ENCODE results near the gene DEPDC5. TPM values are rescaled to one million over a fixed set of nuclear protein-coding genes. Genes with fewer than 3 reads are reported as not detected.

Gene DEPDC5
- total RNA-seq, 3 donors from 2014 or later (not counting 1 experiment from before 2014, with no cell fraction given): 56.7 to 67.9 (median 62.6) TPM

- no peaks in the 10 kb centered on the region for H3K9me3 Mint-ChIP-seq
- Histone ChIP-seq H3K4me1 (ENCODE audit: control insufficient read depth, insufficient read depth, low read length) (no peaks in the 10 kb centered on the region), H3K27ac (ENCODE audit: low read length) (no peak overlapping the region), H3K27me3 (ENCODE audit: control insufficient read depth, insufficient read depth, low read length) (no peaks in the 10 kb centered on the region), H3K36me3 (ENCODE audit: control insufficient read depth, insufficient read depth, low read length) (peaks cover 24% of the 10 kb centered on the region), H3K4me3 (ENCODE audit: low read length) (no peak overlapping the region), H3K9me3 (ENCODE audit: control insufficient read depth, insufficient read depth, low read length) (no peaks in the 10 kb centered on the region)
- no peak for TF ChIP-seq CTCF (IDR thresholded peaks at IDR 0.05)
- peaks cover 0 to 5% of the 10 kb centered on the region in 2 donors for H3K4me1 Mint-ChIP-seq
- intact Hi-C loops (cut with micrococcal nuclease): no loop called here
- peaks cover 7% of the 10 kb centered on the region for H3K36me3 Mint-ChIP-seq
- ATAC-seq (no peak), DNase-seq (no peak)
- WGBS (ENCODE audit: insufficient coverage): 97% methylated on average over 11 of the region's 11 CpGs
- H3K27ac Mint-ChIP-seq: no peak overlapping the region
- H3K4me3 Mint-ChIP-seq: no peak overlapping the region
- no peaks in the 10 kb centered on the region for H3K27me3 Mint-ChIP-seq (ENCODE audit: low read depth in 2 of 2)
Measured at GRCh38 chr22:31861226-31861840, 107.5 kb downstream of the DEPDC5 start.

- H3K27ac Mint-ChIP-seq: no peak overlapping the region
- Histone ChIP-seq H3K4me1 (ENCODE audit: control insufficient read depth, insufficient read depth, low read length) (peaks cover 14% of the 10 kb centered on the region), H3K4me3 (ENCODE audit: low read length) (no peak overlapping the region), H3K9me3 (ENCODE audit: control insufficient read depth, insufficient read depth, low read length) (no peaks in the 10 kb centered on the region), H3K27me3 (ENCODE audit: control insufficient read depth, insufficient read depth, low read length) (no peaks in the 10 kb centered on the region), H3K36me3 (ENCODE audit: control insufficient read depth, insufficient read depth, low read length) (peaks cover 11% of the 10 kb centered on the region), H3K27ac (ENCODE audit: low read length) (no peak overlapping the region)
- H3K4me1 Mint-ChIP-seq: peaks cover 8 to 19% of the 10 kb centered on the region in 2 donors
- TF ChIP-seq CTCF (IDR thresholded peaks at IDR 0.05): no peak
- 98% methylated on average over 4 of the region's 4 CpGs for whole genome bisulfite sequencing (ENCODE audit: insufficient coverage)
- H3K27me3 Mint-ChIP-seq (ENCODE audit: low read depth in 2 of 2): no peaks in the 10 kb centered on the region
- ATAC-seq: no peak
- intact Hi-C loops (cut with micrococcal nuclease): no loop called here
- no peaks in the 10 kb centered on the region for H3K9me3 Mint-ChIP-seq
- peaks cover 9% of the 10 kb centered on the region for H3K36me3 Mint-ChIP-seq
- H3K4me3 Mint-ChIP-seq: no peak overlapping the region
- DNase-seq: no peak
Measured at GRCh38 chr22:31866918-31867317, 113.1 kb downstream of the DEPDC5 start.

- H3K27ac Mint-ChIP-seq: no peak overlapping the region
- intact Hi-C loops (cut with micrococcal nuclease): no loop called here
Measured at GRCh38 chr22:31867386-31868153, 113.8 kb downstream of the DEPDC5 start.

More at GRCh38 chr22:31867386-31868153, 113.8 kb downstream of the DEPDC5 start:
- Histone ChIP-seq H3K4me3 (ENCODE audit: low read length) (no peak overlapping the region), H3K4me1 (ENCODE audit: control insufficient read depth, insufficient read depth, low read length) (peaks cover 20% of the 10 kb centered on the region), H3K9me3 (ENCODE audit: control insufficient read depth, insufficient read depth, low read length) (no peaks in the 10 kb centered on the region), H3K27me3 (ENCODE audit: control insufficient read depth, insufficient read depth, low read length) (no peaks in the 10 kb centered on the region), H3K27ac (ENCODE audit: low read length) (no peak overlapping the region), H3K36me3 (ENCODE audit: control insufficient read depth, insufficient read depth, low read length) (peaks cover 11% of the 10 kb centered on the region)
- ATAC-seq (no peak), DNase-seq (no peak)
- Mint-ChIP-seq H3K27me3 (ENCODE audit: low read depth in 2 of 2) (no peaks in the 10 kb centered on the region), H3K9me3 (no peaks in the 10 kb centered on the region), H3K4me1 (peaks cover 15 to 25% of the 10 kb centered on the region in 2 donors), H3K4me3 (no peak overlapping the region), H3K36me3 (peaks cover 9% of the 10 kb centered on the region)
- TF ChIP-seq CTCF (IDR thresholded peaks at IDR 0.05): no peak
- WGBS (ENCODE audit: insufficient coverage): 100% methylated on average over 2 of the region's 3 CpGs
